Transverse colon (tissue), 4 donors: Measurements from ENCODE around the gene ZNF618.

ENCODE experiments used
- EP300 ChIP-seq: sonication (generic); formaldehyde crosslinking; IDR thresholded peaks from one replicate; pipeline ENCODE4 v1.6.1; 2017; ENCODE audit warnings: antibody characterized with exemption, low read depth
- POLR2A ChIP-seq: fragments of 450-650 bp; IDR thresholded peaks from one replicate; pipeline ENCODE4 v1.6.1; 2016; ENCODE audit warnings: antibody characterized with exemption, mild to moderate bottlenecking, moderate library complexity
- POLR2AphosphoS5 ChIP-seq, 3 donors: sonication (generic); formaldehyde crosslinking; IDR thresholded peaks; one replicate each; pipeline ENCODE4 v1.6.1; 2016; ENCODE audit warnings: antibody characterized with exemption in 3 of 3
- TF ChIP-seq, protein P1 (sequence below), 5 experiments: fragments of 200-600 bp in 3 of 5; fragments of 450-650 bp in 2 of 5; sonication (generic) in 3 of 5; IDR thresholded peaks; 1 replicate in 2 of 5; 2 replicates in 3 of 5; pipeline ENCODE4 v1.5.1; 2016 to 2017; ENCODE audit warnings: antibody characterized with exemption in 5 of 5, inconsistent platforms in 3 of 5, mild to moderate bottlenecking in 2 of 5, moderate library complexity in 1 of 5

DNA sequence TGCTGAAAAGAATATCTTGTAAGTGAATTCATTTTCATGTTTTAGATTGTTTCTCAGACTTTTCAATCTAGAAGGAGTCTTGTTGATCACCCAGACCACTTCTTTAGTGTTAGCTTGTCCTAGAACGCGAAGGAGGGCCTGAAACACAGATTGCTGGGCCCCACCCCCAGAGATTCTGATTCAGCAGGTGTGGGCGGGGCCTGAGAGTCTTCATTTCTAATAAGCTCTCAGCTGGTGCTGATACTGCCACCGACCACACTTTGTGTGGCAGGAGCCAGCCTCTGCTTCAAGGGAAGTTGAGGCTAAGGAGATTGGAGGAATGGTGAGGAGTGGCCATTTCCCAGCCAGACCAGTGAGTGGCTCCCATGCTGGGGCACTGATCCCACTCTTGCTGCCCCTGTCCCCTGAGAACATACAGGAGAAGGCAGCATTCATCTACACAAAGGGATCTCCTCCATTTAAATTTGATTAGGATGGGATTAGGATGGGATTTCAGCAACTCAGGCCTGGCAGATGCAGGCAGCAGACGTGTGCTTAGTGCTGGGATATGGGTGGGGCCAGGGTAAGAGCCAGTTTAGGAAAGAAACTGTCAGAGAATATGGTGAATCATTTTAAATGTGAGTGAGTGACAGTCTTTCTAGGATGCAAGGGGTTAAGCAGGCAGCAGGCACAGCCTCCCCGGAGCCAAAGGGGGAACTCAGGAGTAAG lies 35.9 kb downstream of the ZNF618 start:
- TF ChIP-seq, protein P1, sequence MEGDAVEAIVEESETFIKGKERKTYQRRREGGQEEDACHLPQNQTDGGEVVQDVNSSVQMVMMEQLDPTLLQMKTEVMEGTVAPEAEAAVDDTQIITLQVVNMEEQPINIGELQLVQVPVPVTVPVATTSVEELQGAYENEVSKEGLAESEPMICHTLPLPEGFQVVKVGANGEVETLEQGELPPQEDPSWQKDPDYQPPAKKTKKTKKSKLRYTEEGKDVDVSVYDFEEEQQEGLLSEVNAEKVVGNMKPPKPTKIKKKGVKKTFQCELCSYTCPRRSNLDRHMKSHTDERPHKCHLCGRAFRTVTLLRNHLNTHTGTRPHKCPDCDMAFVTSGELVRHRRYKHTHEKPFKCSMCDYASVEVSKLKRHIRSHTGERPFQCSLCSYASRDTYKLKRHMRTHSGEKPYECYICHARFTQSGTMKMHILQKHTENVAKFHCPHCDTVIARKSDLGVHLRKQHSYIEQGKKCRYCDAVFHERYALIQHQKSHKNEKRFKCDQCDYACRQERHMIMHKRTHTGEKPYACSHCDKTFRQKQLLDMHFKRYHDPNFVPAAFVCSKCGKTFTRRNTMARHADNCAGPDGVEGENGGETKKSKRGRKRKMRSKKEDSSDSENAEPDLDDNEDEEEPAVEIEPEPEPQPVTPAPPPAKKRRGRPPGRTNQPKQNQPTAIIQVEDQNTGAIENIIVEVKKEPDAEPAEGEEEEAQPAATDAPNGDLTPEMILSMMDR (IDR thresholded peaks at IDR 0.05): no peak
- TF ChIP-seq POLR2A (no peak), POLR2AphosphoS5 (IDR thresholded peaks at IDR 0.05) (no peak), EP300 (no peak)
